GM19372 (cell line): ENCODE results near the gene SLC35F1.
A peak's percentile ranks its signal among the peaks of the same experiment; 100 is the strongest.
"Not testable (repeated sequence)": the region's sequence is repeated elsewhere in the genome, so short reads cannot be mapped to it uniquely, and the experiment has no call there.

Experiments used
- ATAC-seq: cut with Tn5 transposase; IDR thresholded peaks from one replicate; pipeline ENCODE4 v1.9.1; 2021; ENCODE audit warnings: mild to moderate bottlenecking, low read depth, moderate library complexity; ENCODE audit not compliant: unreplicated experiment

Gene SLC35F1

GRCh38 chr6:117924690-117925089 lies 17.6 kb downstream of the SLC35F1 start:
- ATAC-seq: no peak

- ATAC-seq: no peak
Measured at GRCh38 chr6:117927866-117928265, 20.8 kb downstream of the SLC35F1 start.

- ATAC-seq: no peak
Measured at GRCh38 chr6:117928833-117929232, 21.8 kb downstream of the SLC35F1 start.

GRCh38 chr6:117929501-117929900 lies 22.4 kb downstream of the SLC35F1 start:
- no peak for ATAC-seq

GRCh38 chr6:117930645-117931044 lies 23.6 kb downstream of the SLC35F1 start:
- no peak for ATAC-seq

- no peak for ATAC-seq
Measured at GRCh38 chr6:117932001-117932400, 24.9 kb downstream of the SLC35F1 start.

- ATAC-seq: no peak
Measured at GRCh38 chr6:117932676-117933075, 25.6 kb downstream of the SLC35F1 start.

GRCh38 chr6:117933471-117933870 lies 26.4 kb downstream of the SLC35F1 start:
- no peak for ATAC-seq

GRCh38 chr6:117938311-117938995 lies 31.4 kb downstream of the SLC35F1 start:
- ATAC-seq: no peak

GRCh38 chr6:117947234-117947633 lies 40.2 kb downstream of the SLC35F1 start:
- ATAC-seq: no peak

GRCh38 chr6:117951783-117952182 lies 44.7 kb downstream of the SLC35F1 start:
- no peak for ATAC-seq

- ATAC-seq: peak; percentile 65
Measured at GRCh38 chr6:117955684-117956256, 48.7 kb downstream of the SLC35F1 start.

- no peak for ATAC-seq
Measured at GRCh38 chr6:117956386-117956785, 49.3 kb downstream of the SLC35F1 start.

GRCh38 chr6:117958536-117958935 lies 51.5 kb downstream of the SLC35F1 start:
- no peak for ATAC-seq

- ATAC-seq: no peak
Measured at GRCh38 chr6:117960877-117961276, 53.8 kb downstream of the SLC35F1 start.

GRCh38 chr6:117961301-117961700 lies 54.2 kb downstream of the SLC35F1 start:
- no peak for ATAC-seq

GRCh38 chr6:117965763-117966162 lies 58.7 kb downstream of the SLC35F1 start:
- not testable (repeated sequence) for ATAC-seq

- no peak for ATAC-seq
Measured at GRCh38 chr6:117971637-117972036, 64.6 kb downstream of the SLC35F1 start.

GRCh38 chr6:117974914-117975627 lies 68.0 kb downstream of the SLC35F1 start:
- no peak for ATAC-seq

- no peak for ATAC-seq
Measured at GRCh38 chr6:117976030-117976651, 69.1 kb downstream of the SLC35F1 start.

- no peak for ATAC-seq
Measured at GRCh38 chr6:117985916-117986315, 78.9 kb downstream of the SLC35F1 start.
